ENCODE data around the gene FBXO46.
A peak's percentile ranks its signal among the peaks of the same experiment; 100 is the strongest.

FBXO46 gene

DNA sequence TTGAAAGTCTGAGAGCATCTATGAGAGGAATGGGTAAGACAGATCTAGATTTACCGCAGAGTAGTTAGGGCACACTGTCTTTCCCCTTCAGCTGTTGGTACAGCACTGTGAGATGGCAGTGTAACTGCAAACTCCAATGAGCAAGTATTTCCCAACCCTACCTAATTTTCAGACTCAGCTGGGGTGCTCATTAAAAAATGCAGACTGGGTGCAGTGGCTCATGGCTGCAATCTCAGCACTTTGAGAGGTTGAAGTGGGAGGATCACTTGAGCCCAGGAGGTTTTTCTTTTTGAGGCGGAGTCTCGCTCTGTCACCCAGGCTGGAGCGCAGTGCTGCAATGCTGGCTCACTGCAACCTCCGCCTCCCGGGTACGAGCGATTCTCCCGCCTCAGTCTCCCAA is 25.6 kb downstream of the FBXO46 start:
- peaks cover 43% of the 10 kb centered on the region for H3K4me1 ChIP-seq (ENCODE audit: control insufficient read depth, low read length)
- H3K27ac ChIP-seq (ENCODE audit: low read depth, low read length), result peak overlapping the region; percentile 13; the same call in 1 of the 2 replicates
- no peak for TF ChIP-seq EZH2phosphoT487 (IDR thresholded peaks at IDR 0.05; ENCODE audit: borderline replicate concordance, low read length)
- TF ChIP-seq, protein P1, sequence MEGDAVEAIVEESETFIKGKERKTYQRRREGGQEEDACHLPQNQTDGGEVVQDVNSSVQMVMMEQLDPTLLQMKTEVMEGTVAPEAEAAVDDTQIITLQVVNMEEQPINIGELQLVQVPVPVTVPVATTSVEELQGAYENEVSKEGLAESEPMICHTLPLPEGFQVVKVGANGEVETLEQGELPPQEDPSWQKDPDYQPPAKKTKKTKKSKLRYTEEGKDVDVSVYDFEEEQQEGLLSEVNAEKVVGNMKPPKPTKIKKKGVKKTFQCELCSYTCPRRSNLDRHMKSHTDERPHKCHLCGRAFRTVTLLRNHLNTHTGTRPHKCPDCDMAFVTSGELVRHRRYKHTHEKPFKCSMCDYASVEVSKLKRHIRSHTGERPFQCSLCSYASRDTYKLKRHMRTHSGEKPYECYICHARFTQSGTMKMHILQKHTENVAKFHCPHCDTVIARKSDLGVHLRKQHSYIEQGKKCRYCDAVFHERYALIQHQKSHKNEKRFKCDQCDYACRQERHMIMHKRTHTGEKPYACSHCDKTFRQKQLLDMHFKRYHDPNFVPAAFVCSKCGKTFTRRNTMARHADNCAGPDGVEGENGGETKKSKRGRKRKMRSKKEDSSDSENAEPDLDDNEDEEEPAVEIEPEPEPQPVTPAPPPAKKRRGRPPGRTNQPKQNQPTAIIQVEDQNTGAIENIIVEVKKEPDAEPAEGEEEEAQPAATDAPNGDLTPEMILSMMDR (IDR thresholded peaks at IDR 0.05; ENCODE audit: low read depth, low read length, poor library complexity, severe bottlenecking), result no peak
- no peaks in the 10 kb centered on the region for H4K20me1 ChIP-seq (ENCODE audit: control insufficient read depth, insufficient read depth, low read depth, low read length)
- H3K27me3 ChIP-seq (ENCODE audit: control insufficient read depth, low read length), result no peaks in the 10 kb centered on the region
- peaks cover 35% of the 10 kb centered on the region for H3K36me3 ChIP-seq (ENCODE audit: control insufficient read depth, low read length)
- H3K79me2 ChIP-seq (ENCODE audit: control insufficient read depth, low read length), result peaks cover 2% of the 10 kb centered on the region; the same call in 1 of the 2 replicates
- H3K9me2 ChIP-seq (replicated peaks; ENCODE audit: control insufficient read depth, low read length), result no peaks in the 10 kb centered on the region
- no peak overlapping the region for H3K4me3 ChIP-seq (ENCODE audit: low read length)
- H3K4me2 ChIP-seq (ENCODE audit: low read length), result no peak overlapping the region
- H3F3A ChIP-seq (ENCODE audit: control insufficient read depth, insufficient read depth), result peaks cover 31% of the 10 kb centered on the region
- H3K9me3 ChIP-seq (ENCODE audit: control insufficient read depth, insufficient read depth, low read length), result no peaks in the 10 kb centered on the region

- H3K9me3 ChIP-seq (ENCODE audit: control insufficient read depth, insufficient read depth, low read length), result no peaks in the 10 kb centered on the region
- peaks cover 46% of the 10 kb centered on the region for H3K36me3 ChIP-seq (ENCODE audit: control insufficient read depth, low read length)
- no peak overlapping the region for H3K4me3 ChIP-seq (ENCODE audit: low read length)
- H3F3A ChIP-seq (ENCODE audit: control insufficient read depth, insufficient read depth), result peaks cover 12% of the 10 kb centered on the region
- TF ChIP-seq, protein P1 (IDR thresholded peaks at IDR 0.05; ENCODE audit: low read depth, low read length, poor library complexity, severe bottlenecking), result no peak
- no peak for TF ChIP-seq EZH2phosphoT487 (IDR thresholded peaks at IDR 0.05; ENCODE audit: borderline replicate concordance, low read length)
- H3K4me1 ChIP-seq (ENCODE audit: control insufficient read depth, low read length), result peaks cover 27% of the 10 kb centered on the region
- H3K27ac ChIP-seq (ENCODE audit: low read depth, low read length), result no peak overlapping the region
- H3K79me2 ChIP-seq (ENCODE audit: control insufficient read depth, low read length), result no peaks in the 10 kb centered on the region
- no peak overlapping the region for H3K4me2 ChIP-seq (ENCODE audit: low read length)
- no peaks in the 10 kb centered on the region for H3K27me3 ChIP-seq (ENCODE audit: control insufficient read depth, low read length)
- no peaks in the 10 kb centered on the region for H4K20me1 ChIP-seq (ENCODE audit: control insufficient read depth, insufficient read depth, low read depth, low read length)
- H3K9me2 ChIP-seq (replicated peaks; ENCODE audit: control insufficient read depth, low read length), result no peaks in the 10 kb centered on the region
These were observed 29.0 kb downstream of the FBXO46 start for GRCh38 chr19:45701676-45702075.

DNA sequence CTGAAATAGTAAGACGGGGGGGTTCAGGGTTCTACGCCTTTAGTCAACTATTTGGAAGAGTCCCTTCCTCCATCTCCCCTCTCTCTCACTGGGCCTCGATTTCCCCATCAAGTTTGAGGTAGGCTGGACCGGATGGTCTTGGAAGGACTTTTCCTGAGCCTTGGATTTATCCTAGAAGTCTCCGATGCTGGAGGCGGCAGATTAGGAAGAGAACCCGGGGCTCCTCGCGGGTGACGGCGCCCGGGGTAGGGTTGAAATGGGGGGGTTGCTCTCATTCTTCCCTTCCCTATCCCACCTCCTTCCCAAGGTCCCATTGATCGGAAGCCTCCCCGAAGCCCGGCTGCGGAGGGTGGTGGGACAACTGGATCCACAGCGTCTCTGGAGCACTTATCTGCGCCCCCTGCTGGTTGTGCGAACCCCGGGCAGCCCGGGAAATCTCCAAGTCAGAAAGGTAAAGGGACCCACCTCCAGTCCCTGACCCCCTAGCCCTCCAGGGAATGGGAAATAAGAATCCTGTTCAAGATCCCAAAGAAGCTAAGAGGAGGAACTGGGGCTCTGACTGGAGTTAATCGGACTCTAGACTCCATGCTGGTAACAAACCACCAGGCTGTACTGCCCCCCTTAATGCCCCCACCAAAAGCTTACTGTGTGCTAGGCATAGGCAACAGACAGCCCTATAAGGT is 37.4 kb downstream of the FBXO46 start:
- no peaks in the 10 kb centered on the region for H3K9me2 ChIP-seq (replicated peaks; ENCODE audit: control insufficient read depth, low read length)
- H3K4me2 ChIP-seq (ENCODE audit: low read length), result peak overlapping the region; percentile 95
- H4K20me1 ChIP-seq (ENCODE audit: control insufficient read depth, insufficient read depth, low read depth, low read length), result peaks cover 9% of the 10 kb centered on the region
- peak overlapping the region; percentile 77 for H3K27ac ChIP-seq (ENCODE audit: low read depth, low read length)
- no peak for TF ChIP-seq EZH2phosphoT487 (IDR thresholded peaks at IDR 0.05; ENCODE audit: borderline replicate concordance, low read length)
- TF ChIP-seq, protein P1 (IDR thresholded peaks at IDR 0.05; ENCODE audit: low read depth, low read length, poor library complexity, severe bottlenecking), result peak; percentile 99
- peaks cover 63% of the 10 kb centered on the region for H3K36me3 ChIP-seq (ENCODE audit: control insufficient read depth, low read length)
- H3K79me2 ChIP-seq (ENCODE audit: control insufficient read depth, low read length), result peaks cover 53% of the 10 kb centered on the region
- no peaks in the 10 kb centered on the region for H3K27me3 ChIP-seq (ENCODE audit: control insufficient read depth, low read length)
- H3K4me1 ChIP-seq (ENCODE audit: control insufficient read depth, low read length), result peaks cover 15% of the 10 kb centered on the region
- H3K4me3 ChIP-seq (ENCODE audit: low read length), result peak overlapping the region; percentile 99
- no peaks in the 10 kb centered on the region for H3F3A ChIP-seq (ENCODE audit: control insufficient read depth, insufficient read depth)
- no peaks in the 10 kb centered on the region for H3K9me3 ChIP-seq (ENCODE audit: control insufficient read depth, insufficient read depth, low read length)
